Retinal pigment epithelial cell (primary cell): Measurements from ENCODE around the gene SPACA4.

Experiments
- DNase-seq: peaks from one replicate; pipeline ENCODE4 v3.0.0-alpha.2; 2010; ENCODE audit warnings: low read depth
- H3K4me3 ChIP-seq: 2 replicates; pipeline ENCODE4 v1.5.1; 2011; ENCODE audit warnings: mild to moderate bottlenecking, low read length, control low read depth, moderate library complexity
- CTCF ChIP-seq: conservative IDR thresholded peaks from 2 replicates; pipeline ENCODE4 v1.5.1; 2011; ENCODE audit warnings: low read depth, low read length, control low read depth, inconsistent platforms

SPACA4 gene

DNA sequence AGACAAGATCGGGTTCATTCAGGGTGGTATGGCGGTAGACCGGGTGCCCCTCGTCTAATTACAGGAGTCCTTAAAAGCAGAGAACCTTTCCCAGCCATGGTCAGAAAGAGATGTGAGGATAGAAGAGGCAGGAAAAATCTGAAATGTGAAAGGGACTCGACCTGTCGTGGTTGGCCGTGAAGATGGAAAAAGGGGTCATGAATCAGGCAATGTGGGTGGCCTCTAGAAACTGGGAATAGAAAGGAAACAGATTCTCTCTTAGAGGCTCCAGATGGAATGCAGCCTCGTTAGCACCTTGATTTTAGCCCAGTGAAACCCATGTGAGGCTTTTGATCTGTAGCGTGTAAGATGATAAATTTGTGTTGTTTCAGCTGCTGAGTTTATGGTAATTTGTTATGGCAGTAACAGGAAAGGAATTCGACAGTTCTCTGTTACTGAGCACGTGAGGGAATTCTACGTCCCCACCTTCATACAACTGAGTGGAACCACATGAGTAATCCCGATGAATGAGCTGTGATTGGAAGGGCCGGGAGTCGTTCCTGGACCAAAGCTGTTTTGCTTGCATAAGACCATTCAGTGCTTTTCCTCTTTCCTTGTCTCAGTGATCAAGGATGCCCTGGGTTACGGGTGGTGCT, 50.4 kb downstream of the SPACA4 start:
- TF ChIP-seq CTCF: no peak
- DNase-seq: no peak
- no peak overlapping the region for H3K4me3 ChIP-seq
